Activated naive CD8-positive, alpha-beta T cell treated with anti-CD3 and anti-CD28 coated beads for 36 hours (primary cell): ENCODE data around the gene CROCC2. TPM values are rescaled to one million over a fixed set of nuclear protein-coding genes. Genes with fewer than 3 reads are reported as not detected.

Source experiments
- DNase-seq: peaks from one replicate; pipeline ENCODE4 v3.0.0; 2021
- H3K27ac Mint-ChIP-seq: one replicate; pipeline ENCODE4 v1.8.0; 2022; ENCODE audit warnings: mild to moderate bottlenecking, moderate library complexity, mixed read lengths
- H3K27me3 Mint-ChIP-seq: one replicate; pipeline ENCODE4 v1.8.0; 2022; ENCODE audit warnings: mild to moderate bottlenecking, mixed read lengths
- H3K36me3 Mint-ChIP-seq: one replicate; pipeline ENCODE4 v1.8.0; 2021; ENCODE audit warnings: mild to moderate bottlenecking, mixed read lengths
- H3K4me1 Mint-ChIP-seq: one replicate; pipeline ENCODE4 v1.8.0; 2021; ENCODE audit warnings: mixed read lengths
- H3K4me3 Mint-ChIP-seq: one replicate; pipeline ENCODE4 v1.8.0; 2022; ENCODE audit warnings: mild to moderate bottlenecking, moderate library complexity, mixed read lengths
- H3K9me3 Mint-ChIP-seq: one replicate; pipeline ENCODE4 v1.8.0; 2022; ENCODE audit warnings: mixed read lengths
- total RNA-seq, 2 experiments: library from RNA; stranded (reverse); gene quantifications; one replicate each; pipeline ENCODE4 v1.2.3, GENCODE V29; 2021

Gene CROCC2
- total RNA-seq, 2 experiments from 2014 or later: not detected

- Mint-ChIP-seq H3K27me3 (no peaks in the 10 kb centered on the region), H3K4me3 (no peak overlapping the region), H3K27ac (no peak overlapping the region), H3K36me3 (no peaks in the 10 kb centered on the region), H3K4me1 (no peaks in the 10 kb centered on the region), H3K9me3 (no peaks in the 10 kb centered on the region)
- no peak for DNase-seq
Measured at GRCh38 chr2:240964704-240965295, 58.7 kb downstream of the CROCC2 start.

GRCh38 chr2:240965296-240965904, 59.3 kb downstream of the CROCC2 start:
- Mint-ChIP-seq H3K36me3 (peaks cover 2% of the 10 kb centered on the region), H3K9me3 (no peaks in the 10 kb centered on the region), H3K4me1 (no peaks in the 10 kb centered on the region), H3K27ac (no peak overlapping the region), H3K27me3 (no peaks in the 10 kb centered on the region), H3K4me3 (no peak overlapping the region)
- no peak for DNase-seq

- Mint-ChIP-seq H3K27me3 (no peaks in the 10 kb centered on the region), H3K4me1 (no peaks in the 10 kb centered on the region), H3K4me3 (no peak overlapping the region), H3K36me3 (peaks cover 2% of the 10 kb centered on the region), H3K27ac (no peak overlapping the region), H3K9me3 (no peaks in the 10 kb centered on the region)
- no peak for DNase-seq
Measured at GRCh38 chr2:240965905-240966456, 59.8 kb downstream of the CROCC2 start.

GRCh38 chr2:240966457-240966905, 60.3 kb downstream of the CROCC2 start:
- H3K4me1 Mint-ChIP-seq: no peaks in the 10 kb centered on the region
- DNase-seq: no peak
- no peak overlapping the region for H3K4me3 Mint-ChIP-seq
- no peak overlapping the region for H3K27ac Mint-ChIP-seq
- H3K9me3 Mint-ChIP-seq: no peaks in the 10 kb centered on the region
- H3K27me3 Mint-ChIP-seq: no peaks in the 10 kb centered on the region
- H3K36me3 Mint-ChIP-seq: peaks cover 2% of the 10 kb centered on the region

- no peaks in the 10 kb centered on the region for H3K4me1 Mint-ChIP-seq
- no peaks in the 10 kb centered on the region for H3K9me3 Mint-ChIP-seq
- DNase-seq: no peak
Measured at GRCh38 chr2:240966906-240967680, 61.0 kb downstream of the CROCC2 start.

GRCh38 chr2:240967681-240968621, 61.8 kb downstream of the CROCC2 start:
- no peak for DNase-seq
- H3K9me3 Mint-ChIP-seq: no peaks in the 10 kb centered on the region

More at GRCh38 chr2:240966906-240967680, 61.0 kb downstream of the CROCC2 start:
- no peak overlapping the region for H3K4me3 Mint-ChIP-seq
- peaks cover 2% of the 10 kb centered on the region for H3K36me3 Mint-ChIP-seq
- H3K27ac Mint-ChIP-seq: no peak overlapping the region
- no peaks in the 10 kb centered on the region for H3K27me3 Mint-ChIP-seq

GRCh38 chr2:240968731-240969624, 62.8 kb downstream of the CROCC2 start:
- no peaks in the 10 kb centered on the region for H3K9me3 Mint-ChIP-seq
- no peaks in the 10 kb centered on the region for H3K27me3 Mint-ChIP-seq
- H3K4me1 Mint-ChIP-seq: peaks cover 2% of the 10 kb centered on the region
- no peak for DNase-seq
- H3K27ac Mint-ChIP-seq: no peak overlapping the region
- H3K4me3 Mint-ChIP-seq: no peak overlapping the region
- peaks cover 2% of the 10 kb centered on the region for H3K36me3 Mint-ChIP-seq

More at GRCh38 chr2:240967681-240968621, 61.8 kb downstream of the CROCC2 start:
- H3K27me3 Mint-ChIP-seq: no peaks in the 10 kb centered on the region
- no peak overlapping the region for H3K4me3 Mint-ChIP-seq
- H3K36me3 Mint-ChIP-seq: peaks cover 2% of the 10 kb centered on the region
- H3K27ac Mint-ChIP-seq: no peak overlapping the region
- H3K4me1 Mint-ChIP-seq: no peaks in the 10 kb centered on the region

- no peak for DNase-seq
- no peaks in the 10 kb centered on the region for H3K9me3 Mint-ChIP-seq
- H3K4me3 Mint-ChIP-seq: no peak overlapping the region
Measured at GRCh38 chr2:240970104-240970503, 64.0 kb downstream of the CROCC2 start.

GRCh38 chr2:240970816-240971215, 64.7 kb downstream of the CROCC2 start:
- H3K4me3 Mint-ChIP-seq: no peak overlapping the region
- H3K4me1 Mint-ChIP-seq: peaks cover 8% of the 10 kb centered on the region
- H3K27me3 Mint-ChIP-seq: peaks cover 6% of the 10 kb centered on the region
- H3K36me3 Mint-ChIP-seq: peaks cover 2% of the 10 kb centered on the region
- no peak for DNase-seq
- no peak overlapping the region for H3K27ac Mint-ChIP-seq
- no peaks in the 10 kb centered on the region for H3K9me3 Mint-ChIP-seq

More at GRCh38 chr2:240970104-240970503, 64.0 kb downstream of the CROCC2 start:
- Mint-ChIP-seq H3K36me3 (peaks cover 2% of the 10 kb centered on the region), H3K27ac (no peak overlapping the region), H3K27me3 (peaks cover 5% of the 10 kb centered on the region), H3K4me1 (peaks cover 8% of the 10 kb centered on the region)

GRCh38 chr2:240972201-240972600, 66.1 kb downstream of the CROCC2 start:
- Mint-ChIP-seq H3K4me1 (peaks cover 8% of the 10 kb centered on the region), H3K9me3 (no peaks in the 10 kb centered on the region), H3K27me3 (peaks cover 6% of the 10 kb centered on the region), H3K4me3 (no peak overlapping the region), H3K36me3 (peaks cover 2% of the 10 kb centered on the region), H3K27ac (no peak overlapping the region)
- DNase-seq: no peak

GRCh38 chr2:240972636-240973521, 66.7 kb downstream of the CROCC2 start:
- Mint-ChIP-seq H3K4me3 (no peak overlapping the region), H3K36me3 (peaks cover 2% of the 10 kb centered on the region), H3K4me1 (peaks cover 8% of the 10 kb centered on the region), H3K27ac (no peak overlapping the region), H3K9me3 (no peaks in the 10 kb centered on the region), H3K27me3 (peaks cover 6% of the 10 kb centered on the region)
- DNase-seq: no peak

GRCh38 chr2:240974771-240975572, 68.8 kb downstream of the CROCC2 start:
- Mint-ChIP-seq H3K4me1 (peaks cover 8% of the 10 kb centered on the region), H3K27me3 (peaks cover 6% of the 10 kb centered on the region), H3K27ac (no peak overlapping the region), H3K4me3 (no peak overlapping the region), H3K36me3 (peaks cover 2% of the 10 kb centered on the region), H3K9me3 (no peaks in the 10 kb centered on the region)
- DNase-seq: no peak
